ENCODE results near the gene ZNF79.

Gene ZNF79

GRCh38 chr9:127492616-127493015 is 68.4 kb downstream of the ZNF79 start:
- in situ Hi-C loops (cut with MboI; ENCODE audit: low sequenced_read_pairs), result no loop called here

GRCh38 chr9:127493592-127494303 is 69.6 kb downstream of the ZNF79 start:
- in situ Hi-C loops (cut with MboI; ENCODE audit: low sequenced_read_pairs), result no loop called here

DNA sequence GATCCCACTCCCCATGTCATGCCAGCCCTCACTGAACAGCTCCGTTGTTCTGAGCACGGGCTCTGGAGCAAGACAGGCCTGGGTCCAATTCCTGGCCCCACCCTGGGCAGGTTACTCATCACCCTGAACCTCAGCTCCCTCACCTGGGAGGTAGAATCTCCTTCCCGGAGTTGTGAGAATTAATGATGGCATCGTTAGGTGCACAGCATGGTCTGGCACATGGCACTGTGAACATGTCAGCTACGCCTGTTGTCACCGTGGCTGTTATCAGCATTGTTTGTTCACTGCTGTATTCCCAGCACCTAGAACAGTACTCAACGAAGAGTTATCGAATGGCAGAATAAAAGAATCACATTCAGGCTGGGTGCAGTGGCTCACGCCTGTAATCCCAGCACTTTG is 70.1 kb downstream of the ZNF79 start:
- in situ Hi-C loops (cut with MboI; ENCODE audit: low sequenced_read_pairs), result no loop called here

Data from HL-60/S4 treated with retinoic acid at 250 ng/mL for 4 days and 3 days (cell line).